ENCODE results near the gene SRSF9. TPM values are rescaled to one million over a fixed set of nuclear protein-coding genes. Genes with fewer than 3 reads are reported as not detected.
"Not testable (repeated sequence)": the region's sequence is repeated elsewhere in the genome, so short reads cannot be mapped to it uniquely, and the experiment has no call there.

Gene SRSF9
- total RNA-seq, 1 donor from 2014 or later = 286 TPM

DNA sequence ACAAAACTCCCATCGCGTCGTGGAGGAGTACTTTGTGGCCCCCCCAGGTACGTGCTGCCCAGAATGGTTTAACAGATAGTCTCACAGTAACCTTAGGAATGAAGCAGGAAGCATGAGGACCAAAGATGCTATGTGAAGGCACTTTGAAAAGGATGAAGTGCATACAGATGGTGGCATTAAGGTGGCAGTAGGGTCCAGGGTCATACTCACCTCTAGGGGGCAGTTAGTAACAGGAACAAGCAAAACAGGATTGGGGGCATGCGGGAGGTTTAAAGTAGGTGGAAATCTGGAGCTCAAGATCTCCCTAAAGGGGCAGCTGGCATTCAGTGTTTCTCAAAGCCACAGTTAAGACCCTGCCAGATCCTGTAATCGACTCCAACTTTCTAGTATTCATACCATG is 12.4 kb downstream of the SRSF9 start:
- no peaks in the 10 kb centered on the region for H3K9me3 Mint-ChIP-seq (ENCODE audit: low read depth)
- DNase-seq (ENCODE audit: low spot score, unreplicated experiment) = no peak
- peaks cover 21% of the 10 kb centered on the region for H3K36me3 Mint-ChIP-seq (ENCODE audit: insufficient read depth)
- no peaks in the 10 kb centered on the region for H3K27me3 Mint-ChIP-seq
- TF ChIP-seq, protein P1, sequence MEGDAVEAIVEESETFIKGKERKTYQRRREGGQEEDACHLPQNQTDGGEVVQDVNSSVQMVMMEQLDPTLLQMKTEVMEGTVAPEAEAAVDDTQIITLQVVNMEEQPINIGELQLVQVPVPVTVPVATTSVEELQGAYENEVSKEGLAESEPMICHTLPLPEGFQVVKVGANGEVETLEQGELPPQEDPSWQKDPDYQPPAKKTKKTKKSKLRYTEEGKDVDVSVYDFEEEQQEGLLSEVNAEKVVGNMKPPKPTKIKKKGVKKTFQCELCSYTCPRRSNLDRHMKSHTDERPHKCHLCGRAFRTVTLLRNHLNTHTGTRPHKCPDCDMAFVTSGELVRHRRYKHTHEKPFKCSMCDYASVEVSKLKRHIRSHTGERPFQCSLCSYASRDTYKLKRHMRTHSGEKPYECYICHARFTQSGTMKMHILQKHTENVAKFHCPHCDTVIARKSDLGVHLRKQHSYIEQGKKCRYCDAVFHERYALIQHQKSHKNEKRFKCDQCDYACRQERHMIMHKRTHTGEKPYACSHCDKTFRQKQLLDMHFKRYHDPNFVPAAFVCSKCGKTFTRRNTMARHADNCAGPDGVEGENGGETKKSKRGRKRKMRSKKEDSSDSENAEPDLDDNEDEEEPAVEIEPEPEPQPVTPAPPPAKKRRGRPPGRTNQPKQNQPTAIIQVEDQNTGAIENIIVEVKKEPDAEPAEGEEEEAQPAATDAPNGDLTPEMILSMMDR (IDR thresholded peaks at IDR 0.05; ENCODE audit: unreplicated experiment) = peak; percentile 47
- H3K27ac Mint-ChIP-seq = peak overlapping the region; percentile 15
- H3K4me3 Mint-ChIP-seq (ENCODE audit: low read depth) = no peak overlapping the region
- peaks cover 11% of the 10 kb centered on the region for H3K4me1 Mint-ChIP-seq (ENCODE audit: low read depth)

DNA sequence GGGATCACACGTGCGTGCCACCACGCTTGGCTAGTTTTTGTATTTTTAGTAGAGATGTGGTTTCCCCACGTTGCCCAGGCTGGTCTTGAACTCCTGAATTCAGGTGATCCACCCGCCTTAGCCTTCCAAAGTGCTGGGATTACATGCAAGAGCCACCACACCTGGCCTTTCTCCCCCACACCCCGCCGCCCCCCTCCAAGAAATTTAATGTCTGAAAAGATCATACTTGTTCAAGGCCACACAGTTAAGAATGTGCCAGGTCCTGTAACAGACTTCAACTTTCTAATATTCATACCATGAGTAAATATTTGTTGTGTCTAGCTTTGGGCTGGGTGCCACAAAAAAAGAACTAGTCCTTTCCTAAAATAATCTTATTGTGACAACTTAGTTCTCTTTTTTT is 14.2 kb downstream of the SRSF9 start:
- no peak overlapping the region for H3K4me3 Mint-ChIP-seq (ENCODE audit: low read depth)
- H3K27me3 Mint-ChIP-seq = no peaks in the 10 kb centered on the region
- no peaks in the 10 kb centered on the region for H3K9me3 Mint-ChIP-seq (ENCODE audit: low read depth)
- no peak overlapping the region for H3K27ac Mint-ChIP-seq
- DNase-seq (ENCODE audit: low spot score, unreplicated experiment) = no peak
- peaks cover 17% of the 10 kb centered on the region for H3K36me3 Mint-ChIP-seq (ENCODE audit: insufficient read depth)
- TF ChIP-seq, protein P1 (IDR thresholded peaks at IDR 0.05; ENCODE audit: unreplicated experiment) = no peak
- peaks cover 11% of the 10 kb centered on the region for H3K4me1 Mint-ChIP-seq (ENCODE audit: low read depth)

DNA sequence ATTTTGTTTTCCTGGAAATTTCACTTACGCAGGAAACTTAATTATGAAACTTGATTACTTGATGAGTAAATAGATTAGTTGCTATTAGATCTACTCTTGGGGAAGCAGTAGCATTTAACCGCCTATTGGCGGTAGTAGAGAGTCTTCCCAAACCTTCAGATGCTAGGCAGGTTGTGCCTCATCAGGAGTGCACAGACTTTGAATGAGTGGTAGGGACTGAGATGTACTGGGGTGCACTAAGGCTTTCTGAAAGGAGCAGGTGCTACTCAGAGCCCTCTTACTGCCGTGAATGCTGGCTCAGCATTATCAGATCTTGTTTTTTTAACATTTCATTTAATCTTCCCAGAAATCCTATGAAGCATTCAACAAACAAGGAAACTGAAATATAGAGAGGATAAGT is 15.6 kb downstream of the SRSF9 start:
- no peak overlapping the region for H3K4me3 Mint-ChIP-seq (ENCODE audit: low read depth)
- TF ChIP-seq, protein P1 (IDR thresholded peaks at IDR 0.05; ENCODE audit: unreplicated experiment) = peak; percentile 49
- H3K36me3 Mint-ChIP-seq (ENCODE audit: insufficient read depth) = peaks cover 11% of the 10 kb centered on the region
- H3K9me3 Mint-ChIP-seq (ENCODE audit: low read depth) = no peaks in the 10 kb centered on the region
- H3K27me3 Mint-ChIP-seq = no peaks in the 10 kb centered on the region
- H3K27ac Mint-ChIP-seq = peak overlapping the region; percentile 18
- DNase-seq (ENCODE audit: low spot score, unreplicated experiment) = no peak
- H3K4me1 Mint-ChIP-seq (ENCODE audit: low read depth) = peaks cover 13% of the 10 kb centered on the region

DNA sequence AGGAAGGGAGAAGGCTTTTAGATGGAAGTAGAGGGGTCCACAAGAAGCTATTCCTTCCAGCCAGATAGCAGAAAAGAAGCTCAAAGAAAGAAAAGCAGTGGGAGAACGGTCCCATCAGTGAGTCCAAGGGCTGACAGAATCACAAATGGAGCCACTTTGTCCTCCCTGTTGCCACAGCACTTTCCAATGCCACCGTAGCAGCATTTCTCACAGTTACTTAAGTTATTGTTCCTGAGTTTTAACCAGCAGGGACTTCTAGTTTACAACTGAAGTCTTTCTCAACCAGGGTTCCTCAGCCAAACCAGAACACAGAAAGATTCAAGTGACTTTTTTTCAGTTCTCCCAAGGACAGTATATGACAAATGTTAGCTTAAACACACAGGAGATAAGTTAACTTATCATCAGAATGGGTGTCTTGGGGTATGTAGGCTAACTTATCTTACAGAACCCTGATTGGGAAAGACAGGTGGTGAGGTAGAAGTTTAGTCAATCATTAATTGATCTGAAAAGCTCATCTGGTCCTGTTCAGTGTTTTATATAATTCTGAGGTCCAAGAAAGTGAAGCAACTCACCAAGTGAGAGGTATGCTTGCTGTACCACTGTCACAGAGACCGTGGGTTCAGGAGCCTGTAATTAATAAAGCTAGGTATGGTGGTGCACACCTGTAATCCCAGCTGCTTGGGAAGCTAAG is 16.3 kb downstream of the SRSF9 start:
- peak overlapping the region; percentile 71 for H3K27ac Mint-ChIP-seq
- TF ChIP-seq, protein P1 (IDR thresholded peaks at IDR 0.05; ENCODE audit: unreplicated experiment) = no peak
- DNase-seq (ENCODE audit: low spot score, unreplicated experiment) = no peak
- H3K4me1 Mint-ChIP-seq (ENCODE audit: low read depth) = peaks cover 13% of the 10 kb centered on the region
- peaks cover 9% of the 10 kb centered on the region for H3K36me3 Mint-ChIP-seq (ENCODE audit: insufficient read depth)
- no peaks in the 10 kb centered on the region for H3K9me3 Mint-ChIP-seq (ENCODE audit: low read depth)
- H3K27me3 Mint-ChIP-seq = no peaks in the 10 kb centered on the region
- no peak overlapping the region for H3K4me3 Mint-ChIP-seq (ENCODE audit: low read depth)

DNA sequence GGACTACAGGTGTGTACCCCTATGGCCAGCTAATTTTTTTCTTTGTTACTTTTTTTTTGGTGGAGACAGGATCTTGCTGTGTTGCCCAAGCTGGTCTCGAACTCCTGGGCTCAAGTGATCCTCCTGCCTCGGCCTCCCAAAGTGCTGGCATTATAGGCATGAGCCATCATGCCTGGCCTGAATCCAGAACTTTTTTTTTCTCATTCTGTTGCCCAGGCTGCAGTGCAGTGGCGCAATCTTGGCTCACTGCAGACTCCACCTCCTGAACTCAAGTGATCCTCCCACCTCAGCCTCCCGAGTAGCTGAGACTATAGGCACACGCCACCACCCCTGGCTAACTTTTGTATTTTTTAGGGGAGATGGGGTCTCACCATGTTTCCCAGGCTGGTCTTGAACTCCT is 17.0 kb downstream of the SRSF9 start:
- H3K36me3 Mint-ChIP-seq (ENCODE audit: insufficient read depth); DNase-seq (ENCODE audit: low spot score, unreplicated experiment); H3K9me3 Mint-ChIP-seq (ENCODE audit: low read depth); H3K27me3 Mint-ChIP-seq; H3K4me3 Mint-ChIP-seq (ENCODE audit: low read depth): not testable (repeated sequence)
- Mint-ChIP-seq H3K27ac (peak overlapping the region; percentile 71), H3K4me1 (ENCODE audit: low read depth) (peaks cover 14% of the 10 kb centered on the region)

DNA sequence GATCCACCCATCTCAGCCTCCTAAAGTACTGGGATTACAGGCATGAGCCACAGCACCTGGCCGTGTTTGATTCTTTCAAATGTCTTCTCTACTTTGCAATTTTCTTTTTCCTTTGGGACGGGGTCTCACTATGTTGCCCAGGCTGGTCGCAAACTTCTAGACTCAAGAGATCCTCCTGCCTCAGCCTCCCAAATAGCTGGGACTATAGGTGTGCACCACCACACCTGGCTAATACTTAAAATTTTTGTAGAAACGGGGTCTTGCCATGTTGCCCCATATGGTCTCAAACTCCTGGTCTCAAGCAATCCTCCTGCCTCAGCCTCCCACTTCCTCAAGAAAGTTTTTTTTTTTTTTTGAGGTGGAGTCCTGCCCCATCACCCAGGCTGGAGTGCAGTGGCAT is 21.6 kb downstream of the SRSF9 start:
- H3K4me3 Mint-ChIP-seq (ENCODE audit: low read depth) = peak overlapping the region; percentile 93
- H3K27me3 Mint-ChIP-seq = no peaks in the 10 kb centered on the region
- DNase-seq (ENCODE audit: low spot score, unreplicated experiment) = no peak
- H3K27ac Mint-ChIP-seq = peak overlapping the region; percentile 87
- H3K4me1 Mint-ChIP-seq (ENCODE audit: low read depth) = peaks cover 20% of the 10 kb centered on the region
- H3K9me3 Mint-ChIP-seq (ENCODE audit: low read depth) = no peaks in the 10 kb centered on the region
- TF ChIP-seq, protein P1 (IDR thresholded peaks at IDR 0.05; ENCODE audit: unreplicated experiment) = no peak
- peaks cover 7% of the 10 kb centered on the region for H3K36me3 Mint-ChIP-seq (ENCODE audit: insufficient read depth)

DNA sequence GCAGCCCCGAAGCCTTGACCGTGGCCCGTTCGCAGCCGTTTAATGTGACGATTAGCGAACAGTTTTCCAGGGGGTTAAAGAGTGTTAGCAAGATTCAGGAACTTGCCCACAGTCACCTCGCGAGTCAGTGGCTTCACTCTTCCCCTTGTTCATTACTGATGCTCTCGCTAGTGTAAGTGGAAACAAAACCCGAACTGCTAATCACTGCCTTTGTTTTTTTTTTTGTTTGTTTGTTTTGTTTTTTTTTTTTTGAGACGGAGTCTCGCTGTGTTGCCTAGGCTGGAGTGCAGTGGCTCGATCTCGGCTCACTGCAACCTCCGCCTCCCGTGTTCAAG is 22.7 kb downstream of the SRSF9 start:
- H3K4me3 Mint-ChIP-seq (ENCODE audit: low read depth) = peak overlapping the region; percentile 93
- not testable (repeated sequence) for H3K36me3 Mint-ChIP-seq (ENCODE audit: insufficient read depth); H3K27me3 Mint-ChIP-seq; H3K9me3 Mint-ChIP-seq (ENCODE audit: low read depth); DNase-seq (ENCODE audit: low spot score, unreplicated experiment)
- H3K27ac Mint-ChIP-seq = peak overlapping the region; percentile 98
- H3K4me1 Mint-ChIP-seq (ENCODE audit: low read depth) = peaks cover 17% of the 10 kb centered on the region
